GM19463 (cell line): ENCODE data around the gene ZNF385C.

Experiments
- ATAC-seq: cut with Tn5 transposase; IDR thresholded peaks from one replicate; pipeline ENCODE4 v1.9.1; 2021; ENCODE audit warnings: mild to moderate bottlenecking, moderate library complexity; ENCODE audit not compliant: unreplicated experiment

ZNF385C gene

GRCh38 chr17:41998497-41998896 is 99.8 kb downstream of the ZNF385C start:
- no peak for ATAC-seq

GRCh38 chr17:41996855-41997164 is 101.5 kb downstream of the ZNF385C start:
- no peak for ATAC-seq

GRCh38 chr17:41992576-41992975 is 105.7 kb downstream of the ZNF385C start:
- ATAC-seq, result no peak

GRCh38 chr17:41989702-41990419 is 108.4 kb downstream of the ZNF385C start:
- ATAC-seq, result no peak

GRCh38 chr17:41988418-41988817 is 109.9 kb downstream of the ZNF385C start:
- no peak for ATAC-seq

GRCh38 chr17:41987642-41988041 is 110.6 kb downstream of the ZNF385C start:
- no peak for ATAC-seq

GRCh38 chr17:41986634-41987033 is 111.6 kb downstream of the ZNF385C start:
- no peak for ATAC-seq

- no peak for ATAC-seq
Observed at GRCh38 chr17:41985919-41986318, 112.4 kb downstream of the ZNF385C start.

GRCh38 chr17:41984454-41984853 is 113.8 kb downstream of the ZNF385C start:
- no peak for ATAC-seq

GRCh38 chr17:41982026-41982760 is 116.1 kb downstream of the ZNF385C start:
- no peak for ATAC-seq

- ATAC-seq, result no peak
Observed at GRCh38 chr17:41977991-41978390, 120.3 kb downstream of the ZNF385C start.

GRCh38 chr17:41976142-41976768 is 122.0 kb downstream of the ZNF385C start:
- no peak for ATAC-seq
